ENCODE measurements around the gene HS6ST2. TPM values are rescaled to one million over a fixed set of nuclear protein-coding genes. Genes with fewer than 3 reads are reported as not detected.

HS6ST2 gene
- total RNA-seq, 1 experiment from 2014 or later, result 8.1 TPM

- ChIA-PET CTCF (interaction anchor here (0.6 to 2.8 kb wide), 12 partner anchors 8 to 247 kb away, joined by 3 to 23 read pairs (median 4); no protein-coding TSS in a partner anchor), POLR2A (no interaction called here)
- peaks cover 4% of the 10 kb centered on the region; the same call in 1 of the 2 replicates for H3K9me3 Mint-ChIP-seq
- DNase-seq (ENCODE audit: low spot score) (no peak), ATAC-seq (peak; percentile 79)
- TF ChIP-seq CTCF (IDR thresholded peaks at IDR 0.05), result peak; percentile 16; the same call in 1 of the 2 replicates
- no peak for TF ChIP-seq OVOL2 (CRISPR knock-in tag; IDR thresholded peaks at IDR 0.05; ENCODE audit: borderline replicate concordance)
- TF ChIP-seq ZMAT4 (CRISPR knock-in tag; IDR thresholded peaks at IDR 0.05), result no peak
- H3K36me3 Mint-ChIP-seq, result peaks cover 4% of the 10 kb centered on the region
- H3K27me3 Mint-ChIP-seq (ENCODE audit: low read depth), result no peaks in the 10 kb centered on the region
- no peak overlapping the region for H3K27ac Mint-ChIP-seq
- H3K4me3 Mint-ChIP-seq, result no peak overlapping the region
- H3K4me1 Mint-ChIP-seq, result peaks cover 4% of the 10 kb centered on the region
These were observed 17.6 kb downstream of the HS6ST2 start for GRCh38 chrX:132940727-132941327.

- no peak overlapping the region for H3K27ac Mint-ChIP-seq
- POLR2A ChIA-PET, result no interaction called here
- H3K9me3 Mint-ChIP-seq, result no peaks in the 10 kb centered on the region
- no peak overlapping the region for H3K4me3 Mint-ChIP-seq
- H3K27me3 Mint-ChIP-seq (ENCODE audit: low read depth), result no peaks in the 10 kb centered on the region
- H3K36me3 Mint-ChIP-seq, result no peaks in the 10 kb centered on the region
- ATAC-seq (no peak), DNase-seq (ENCODE audit: low spot score) (no peak)
- CTCF ChIA-PET, result no interaction called here
- no peak for TF ChIP-seq ETV6 (CRISPR knock-in tag; IDR thresholded peaks at IDR 0.05)
- no peak for TF ChIP-seq RELA (CRISPR knock-in tag; IDR thresholded peaks at IDR 0.05; ENCODE audit: borderline replicate concordance)
- TF ChIP-seq GTF2I (CRISPR knock-in tag; conservative IDR thresholded peaks at IDR 0.05), result no peak
- no peak for TF ChIP-seq RORB (CRISPR knock-in tag; IDR thresholded peaks at IDR 0.05)
- no peak for TF ChIP-seq ZNF532 (CRISPR knock-in tag; IDR thresholded peaks at IDR 0.05; ENCODE audit: borderline replicate concordance)
- TF ChIP-seq MYBL2 (CRISPR knock-in tag; IDR thresholded peaks at IDR 0.05), result no peak
- no peak for TF ChIP-seq HMGXB4 (CRISPR knock-in tag; IDR thresholded peaks at IDR 0.05)
- no peak for TF ChIP-seq PREB (CRISPR knock-in tag; IDR thresholded peaks at IDR 0.05; ENCODE audit: borderline replicate concordance)
- TF ChIP-seq ATF1 (CRISPR knock-in tag; IDR thresholded peaks at IDR 0.05), result no peak
- no peak for TF ChIP-seq ZNF219 (CRISPR knock-in tag; IDR thresholded peaks at IDR 0.05; ENCODE audit: borderline replicate concordance)
- no peak for TF ChIP-seq SMAD3 (CRISPR knock-in tag; IDR thresholded peaks at IDR 0.05; ENCODE audit: borderline replicate concordance)
- H3K4me1 Mint-ChIP-seq, result no peaks in the 10 kb centered on the region
These were observed 25.3 kb downstream of the HS6ST2 start for GRCh38 chrX:132933170-132933569.

Data from WTC11 (cell line).